GM21515 (cell line): ENCODE results near the gene KAT7.

ENCODE experiments used
- ATAC-seq: cut with Tn5 transposase; IDR thresholded peaks from one replicate; pipeline ENCODE4 v1.9.1; 2021; ENCODE audit not compliant: unreplicated experiment

KAT7 gene

GRCh38 chr17:49866882-49867413, 78.5 kb downstream of the KAT7 start:
- no peak for ATAC-seq

GRCh38 chr17:49869038-49869374, 80.5 kb downstream of the KAT7 start:
- no peak for ATAC-seq

- no peak for ATAC-seq
Observed at GRCh38 chr17:49870298-49870697, 81.8 kb downstream of the KAT7 start.

GRCh38 chr17:49871211-49871610, 82.7 kb downstream of the KAT7 start:
- no peak for ATAC-seq

- no peak for ATAC-seq
Observed at GRCh38 chr17:49872754-49873377, 84.4 kb downstream of the KAT7 start.

- ATAC-seq, result no peak
Observed at GRCh38 chr17:49873466-49873865, 85.0 kb downstream of the KAT7 start.

- ATAC-seq, result no peak
Observed at GRCh38 chr17:49873926-49874325, 85.4 kb downstream of the KAT7 start.

GRCh38 chr17:49874911-49875310, 86.4 kb downstream of the KAT7 start:
- no peak for ATAC-seq

- ATAC-seq, result no peak
Observed at GRCh38 chr17:49875685-49876084, 87.2 kb downstream of the KAT7 start.

GRCh38 chr17:49878931-49879904, 90.7 kb downstream of the KAT7 start:
- no peak for ATAC-seq

GRCh38 chr17:49880291-49881053, 92.0 kb downstream of the KAT7 start:
- ATAC-seq, result peak; percentile 58

- no peak for ATAC-seq
Observed at GRCh38 chr17:49881054-49881402, 92.5 kb downstream of the KAT7 start.

- no peak for ATAC-seq
Observed at GRCh38 chr17:49882434-49882833, 94.0 kb downstream of the KAT7 start.
